Kidney (tissue), 14 donors: ENCODE results near the gene UBAC2. TPM values are rescaled to one million over a fixed set of nuclear protein-coding genes. Genes with fewer than 3 reads are reported as not detected.

ENCODE experiments used
- DNase-seq, 5 donors: peaks; one replicate each; pipeline ENCODE4 v3.0.0-alpha.2; 2013 to 2020
- FAIRE-seq: peaks from 2 replicates; lab custom pipeline; 2012; peaks lifted over from hg19 to GRCh38; lab: Jason Lieb, UNC
- H3K27ac ChIP-seq, 2 donors: one replicate each; pipeline ENCODE4 v1.7.0; 2013; ENCODE audit warnings: low read depth in 2 of 2, low read length in 2 of 2, inconsistent platforms in 1 of 2
- H3K27me3 ChIP-seq: one replicate; pipeline ENCODE4 v1.7.1; 2013; ENCODE audit warnings: low read length, inconsistent platforms; ENCODE audit not compliant: control insufficient read depth, insufficient read depth
- H3K36me3 ChIP-seq, 3 donors: one replicate each; pipeline versions ENCODE4 v1.7.0 to v1.7.1; 2013; ENCODE audit warnings: low read length in 3 of 3, control low read depth in 1 of 3, inconsistent platforms in 1 of 3; ENCODE audit not compliant: insufficient read depth in 3 of 3, control insufficient read depth in 2 of 3
- H3K4me1 ChIP-seq, 3 donors: one replicate each; pipeline versions ENCODE4 v1.7.0 to v1.7.1; 2013; ENCODE audit warnings: low read length in 3 of 3, inconsistent platforms in 1 of 3, low read depth in 1 of 3; ENCODE audit not compliant: control insufficient read depth in 2 of 3, insufficient read depth in 2 of 3
- H3K4me3 ChIP-seq, 3 donors: one replicate each; pipeline versions ENCODE4 v1.7.0 to v1.8.1; 2013; ENCODE audit warnings: low read length in 3 of 3, control low read depth in 1 of 3, inconsistent platforms in 1 of 3
- H3K9ac ChIP-seq, 3 donors: one replicate each; pipeline versions ENCODE4 v1.7.0 to v1.7.1; 2013; ENCODE audit warnings: low read length in 3 of 3, control low read depth in 1 of 3, inconsistent platforms in 1 of 3
- H3K9me3 ChIP-seq, 3 donors: one replicate each; pipeline versions ENCODE4 v1.7.0 to v1.7.1; 2013; ENCODE audit warnings: low read length in 3 of 3, control low read depth in 1 of 3, inconsistent platforms in 1 of 3; ENCODE audit not compliant: control insufficient read depth in 2 of 3, insufficient read depth in 1 of 3
- CTCF ChIP-seq: IDR thresholded peaks from 3 replicates; pipeline ENCODE4 v1.5.1; 2012; ENCODE audit warnings: mild to moderate bottlenecking, moderate library complexity, borderline replicate concordance; ENCODE audit not compliant: insufficient read depth; ENCODE audit errors: extremely low read depth
- intact Hi-C: fragments of 100-400 bp; cut with DNase I; formaldehyde crosslinking; loops from one replicate; pipeline ENCODE4 v1.11.1; 2022
- polyA plus RNA-seq: library from polyadenylated mRNA; stranded (reverse); fragments of 350-450 nt; fragmentation: Illumina TruSeq; extraction: RNeasy Lipid Tissue Mini Kit (QIAGEN cat#74804); gene quantifications from one replicate; pipeline ENCODE4 v1.2.3, GENCODE V29; 2014; ENCODE audit warnings: low read depth, low replicate concordance; ENCODE audit not compliant: insufficient read depth
- total RNA-seq: library from RNA; stranded (reverse); fragmentation: NEBNext Ultra II Directional; extraction: Animal tissue kit (Norgen Biotek cat#: 25700); gene quantifications from one replicate; pipeline ENCODE4 v1.2.1, GENCODE V29; 2021
- donor health status: control.
- donor health status: control.
- donor health status: control.
- donor health status: control.
- donor health status: control.
- donor health status: DM: yes; HTN: yes; CAD: no.
- donor health status: Normal renal cell carcinoma (clear cell type).

The UBAC2 gene
- total and polyA plus RNA-seq, 2 donors from 2014 or later: 61.8 to 77.5 TPM

GRCh38 chr13:99396446-99396845 is 195.8 kb downstream of the UBAC2 start:
- Histone ChIP-seq H3K4me1 (no peaks in the 10 kb centered on the region), H3K27me3 (no peaks in the 10 kb centered on the region), H3K9ac (no peak overlapping the region), H3K27ac (no peak overlapping the region), H3K9me3 (no peaks in the 10 kb centered on the region), H3K4me3 (no peak overlapping the region), H3K36me3 (no peaks in the 10 kb centered on the region)
- no peak for TF ChIP-seq CTCF
- no peak for DNase-seq
- FAIRE-seq: no peak
- intact Hi-C loops: no loop called here

GRCh38 chr13:99398071-99398470 is 197.4 kb downstream of the UBAC2 start:
- FAIRE-seq: no peak
- peak in 1 of 5 donors; percentile 55 for DNase-seq
- no peaks in the 10 kb centered on the region for H3K4me1 ChIP-seq
- no peaks in the 10 kb centered on the region for H3K9me3 ChIP-seq
- TF ChIP-seq CTCF: no peak
- H3K36me3 ChIP-seq: no peaks in the 10 kb centered on the region
- no peaks in the 10 kb centered on the region for H3K27me3 ChIP-seq
- H3K9ac ChIP-seq: no peak overlapping the region
- no peak overlapping the region for H3K27ac ChIP-seq
- intact Hi-C loops: no loop called here
- no peak overlapping the region for H3K4me3 ChIP-seq

- H3K9ac ChIP-seq: no peak overlapping the region
- no peak overlapping the region for H3K27ac ChIP-seq
- intact Hi-C loops: no loop called here
- FAIRE-seq (no peak), DNase-seq (no peak)
- H3K36me3 ChIP-seq: no peaks in the 10 kb centered on the region
- H3K9me3 ChIP-seq: no peaks in the 10 kb centered on the region
- TF ChIP-seq CTCF: no peak
- no peaks in the 10 kb centered on the region for H3K4me1 ChIP-seq
- no peak overlapping the region for H3K4me3 ChIP-seq
- no peaks in the 10 kb centered on the region for H3K27me3 ChIP-seq
Measured at GRCh38 chr13:99398916-99399622, 198.4 kb downstream of the UBAC2 start.

- H3K36me3 ChIP-seq: no peaks in the 10 kb centered on the region
- DNase-seq (no peak), FAIRE-seq (no peak)
Measured at GRCh38 chr13:99399623-99399974, 198.9 kb downstream of the UBAC2 start.

More at GRCh38 chr13:99399623-99399974, 198.9 kb downstream of the UBAC2 start:
- TF ChIP-seq CTCF: no peak
- Histone ChIP-seq H3K27ac (no peak overlapping the region), H3K9me3 (no peaks in the 10 kb centered on the region), H3K27me3 (no peaks in the 10 kb centered on the region), H3K9ac (no peak overlapping the region), H3K4me3 (no peak overlapping the region), H3K4me1 (no peaks in the 10 kb centered on the region)
- intact Hi-C loops: no loop called here
